H1 (cell line): Measurements from ENCODE around the gene PARD3. TPM values are rescaled to one million over a fixed set of nuclear protein-coding genes. Genes with fewer than 3 reads are reported as not detected.

Experiments
- TEAD4 ChIP-seq: IDR thresholded peaks from 2 replicates; pipeline ENCODE4 v1.6.1; 2012; ENCODE audit warnings: low read depth, low read length, inconsistent platforms, mixed read lengths
- ZNF274 ChIP-seq: IDR thresholded peaks from 2 replicates; pipeline ENCODE4 v1.7.0; 2012; ENCODE audit warnings: low read length, borderline replicate concordance; ENCODE audit errors: extremely low read depth
- polyA plus RNA-seq, 7 experiments: library from polyadenylated mRNA; depleted of rRNA in 3 of 7; stranded (reverse) in 5 of 7; unstranded in 2 of 7; fragments of >200 nt in 5 of 7; fragments of 200-250 nt in 2 of 7; gene quantifications; 1 replicate in 5 of 7; 2 replicates in 1 of 7; 4 replicates in 1 of 7; pipeline versions ENCODE4 v1.2.1 to v1.2.3, GENCODE V29; 2011 to 2013; ENCODE audit warnings: missing spikeins in 2 of 7, mixed read lengths in 2 of 7
- total RNA-seq: library from RNA; stranded (reverse); fragmentation: NEBNext Ultra II Directional; extraction: Animal tissue kit (Norgen Biotek cat#: 25700); gene quantifications from 2 replicates; pipeline ENCODE4 v1.2.1, GENCODE V29; 2021

Gene PARD3
- total and polyA plus RNA-seq, 2 of the 8 experiments (the other 6 are each of a cell fraction or from before 2014, with no cell fraction given) = 19.7 to 49.1 TPM

DNA sequence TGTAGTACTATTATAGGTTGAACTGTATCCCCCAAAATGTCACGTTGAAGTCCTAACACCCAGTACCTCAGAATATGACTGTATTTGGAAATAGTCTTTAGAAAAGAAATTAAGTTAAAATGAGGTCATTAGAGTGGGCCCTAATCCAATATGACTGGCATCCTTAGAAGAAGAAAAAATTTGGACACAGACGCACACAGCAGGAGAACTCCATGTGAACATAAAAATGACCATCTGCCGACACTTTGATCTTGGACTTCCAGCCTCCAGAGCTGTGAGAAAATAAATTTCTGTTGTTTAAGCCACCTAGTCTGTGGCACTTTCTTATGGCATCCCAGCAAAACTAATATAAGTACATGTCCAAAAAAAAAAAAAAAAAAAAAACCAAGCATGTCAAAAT, 225.8 kb downstream of the PARD3 start (continued):
- TF ChIP-seq ZNF274 (no peak), TEAD4 (no peak)
